ENCODE results near the gene CEACAM5. TPM values are rescaled to one million over a fixed set of nuclear protein-coding genes. Genes with fewer than 3 reads are reported as not detected.

Gene CEACAM5
- total and polyA plus RNA-seq, 12 donors, result 0.03 TPM; not detected in 11

GRCh38 chr19:41671486-41671885, 36.9 kb upstream of the CEACAM5 start:
- H3K4me3 ChIP-seq, result no peak overlapping the region
- TF ChIP-seq CTCF (IDR thresholded peaks at IDR 0.05), result no peak
- DNase-seq (no peak), ATAC-seq (no peak)
- no peaks in the 10 kb centered on the region for H3K4me1 ChIP-seq
- WGBS, 2 donors, result 65 to 73% methylated on average over 5 of the region's 5 CpGs
- intact Hi-C loops (cut with DNase I), result no loop called here
- peaks cover 0 to 81% (median 57%) of the 10 kb centered on the region in 7 donors for H3K27me3 ChIP-seq
- H3K36me3 ChIP-seq, result no peaks in the 10 kb centered on the region
- peaks cover 0 to 14% (median 3%) of the 10 kb centered on the region in 11 donors for H3K9me3 ChIP-seq
- H3K27ac ChIP-seq, result no peak overlapping the region

- no peaks in the 10 kb centered on the region for H3K9me3 ChIP-seq
- no peaks in the 10 kb centered on the region for H3K36me3 ChIP-seq
- intact Hi-C loops (cut with DNase I), result no loop called here
- no peak for TF ChIP-seq CTCF (IDR thresholded peaks at IDR 0.05)
- WGBS, 2 donors, result 40 to 46% methylated on average over 6 of the region's 6 CpGs
- H3K27ac ChIP-seq, result no peak overlapping the region
- H3K27me3 ChIP-seq, result peaks cover 0 to 50% (median 30%) of the 10 kb centered on the region in 7 donors
- H3K4me3 ChIP-seq, result no peak overlapping the region
- no peaks in the 10 kb centered on the region for H3K4me1 ChIP-seq
- no peak for DNase-seq
- ATAC-seq, result no peak
These were observed 26.0 kb upstream of the CEACAM5 start for GRCh38 chr19:41682437-41682836.

GRCh38 chr19:41687419-41687818, 21.0 kb upstream of the CEACAM5 start:
- Histone ChIP-seq H3K27ac (no peak overlapping the region), H3K36me3 (no peaks in the 10 kb centered on the region), H3K4me1 (no peaks in the 10 kb centered on the region), H3K27me3 (peaks cover 0 to 49% (median 34%) of the 10 kb centered on the region in 7 donors), H3K9me3 (peaks cover 0 to 14% (median 2%) of the 10 kb centered on the region in 11 donors), H3K4me3 (no peak overlapping the region)
- ATAC-seq (no peak), DNase-seq (no peak)
- intact Hi-C loops (cut with DNase I), result no loop called here
- WGBS, 2 donors, result 66 to 72% methylated on average over 3 of the region's 3 CpGs
- TF ChIP-seq CTCF (IDR thresholded peaks at IDR 0.05), result no peak

- TF ChIP-seq CTCF (IDR thresholded peaks at IDR 0.05), result no peak
- no peak for DNase-seq
- intact Hi-C loops (cut with DNase I), result no loop called here
These were observed 20.3 kb upstream of the CEACAM5 start, which contains the start of gene CEACAM7 for GRCh38 chr19:41688098-41688497. Gene CEACAM7, minus strand, starts transcription at chr19:41688270. Its CDS starts 105 bp downstream, at chr19:41688165.

More at GRCh38 chr19:41688098-41688497, 20.3 kb upstream of the CEACAM5 start, which contains the start of gene CEACAM7:
- WGBS, 2 donors, result 50% methylated on average over 1 of the region's 1 CpG
- no peak for ATAC-seq
- Histone ChIP-seq H3K27ac (no peak within 1 kb of the TSS), H3K9me3 (peaks cover 0 to 20% (median 9%) of the 10 kb centered on the region in 11 donors), H3K4me1 (no peaks in the 10 kb centered on the region), H3K36me3 (no peaks in the 10 kb centered on the region), H3K4me3 (no peak within 1 kb of the TSS), H3K27me3 (peaks cover 0 to 49% (median 28%) of the 10 kb centered on the region in 7 donors)
